Measurements from ENCODE around the gene TOPBP1. TPM values are rescaled to one million over a fixed set of nuclear protein-coding genes. Genes with fewer than 3 reads are reported as not detected.

Gene TOPBP1
- total and polyA plus RNA-seq, 2 donors (not counting 3 experiments of a cell fraction or from before 2014, with no cell fraction given) = 23.3 to 42.2 TPM

DNA sequence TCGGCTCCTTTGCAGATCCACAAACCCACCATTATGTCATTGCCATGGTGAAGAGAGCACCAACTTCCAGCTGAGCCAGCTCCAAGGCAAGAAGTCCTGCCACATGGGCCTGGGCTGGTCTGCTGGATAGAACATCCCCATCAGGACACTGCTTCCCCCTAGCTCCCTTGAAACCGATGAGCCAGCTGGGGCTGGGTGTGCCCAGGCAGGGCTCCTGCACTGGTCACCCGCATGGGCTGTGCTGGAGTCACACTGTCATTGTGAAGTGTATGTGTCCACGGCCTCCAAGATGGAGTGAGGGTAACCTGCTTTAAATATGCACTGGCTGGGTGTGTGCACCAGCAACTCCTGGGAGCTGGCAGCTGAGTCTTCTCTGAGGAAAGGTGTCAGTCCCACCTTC, 31.0 kb upstream of the TOPBP1 start:
- Histone ChIP-seq H3K9ac (replicated peaks; ENCODE audit: extremely low read depth, insufficient read depth, low read length) (no peak overlapping the region), H2AFZ (ENCODE audit: low read depth, low read length) (no peak overlapping the region), H3K9me3 (replicated peaks; ENCODE audit: control insufficient read depth, insufficient read depth, low read length) (no peaks in the 10 kb centered on the region), H3K4me1 (ENCODE audit: control insufficient read depth, extremely low read depth, insufficient read depth, low read length) (no peaks in the 10 kb centered on the region), H3K79me2 (ENCODE audit: control insufficient read depth, insufficient read depth, low read length) (no peaks in the 10 kb centered on the region), H3K36me3 (ENCODE audit: control insufficient read depth in 2 of 2, extremely low read depth in 1 of 2, insufficient read depth in 2 of 2, low read length in 2 of 2) (no peaks in the 10 kb centered on the region), H3K9me1 (replicated peaks; ENCODE audit: control insufficient read depth, extremely low read depth, insufficient read depth, low read length) (no peaks in the 10 kb centered on the region), H4K20me1 (replicated peaks; ENCODE audit: control insufficient read depth, extremely low read depth, insufficient read depth, low read length) (no peaks in the 10 kb centered on the region), H3K27ac (ENCODE audit: insufficient read depth, low read depth, low read length) (no peak overlapping the region), H3K4me3 (replicated peaks in 1 of 3; ENCODE audit: insufficient read depth in 1 of 3, low read depth in 1 of 3, low read length in 3 of 3) (no peak overlapping the region), H3K27me3 (ENCODE audit: control insufficient read depth in 2 of 2, insufficient read depth in 2 of 2, low read length in 2 of 2) (peaks cover under 1 to 5% of the 10 kb centered on the region in 2 experiments), H3K4me2 (ENCODE audit: insufficient read depth, low read length) (no peak overlapping the region)
- DNase-seq (ENCODE audit: low read depth, low spot score) (no peak), FAIRE-seq (no peak)
- no peak for TF ChIP-seq MYC (IDR thresholded peaks at IDR 0.05; ENCODE audit: low read depth, low read length)
- TF ChIP-seq EZH2 (IDR thresholded peaks at IDR 0.05; ENCODE audit: borderline replicate concordance, low read depth, low read length, severe bottlenecking) = no peak
- no peak for TF ChIP-seq CTCF (IDR thresholded peaks at IDR 0.05; ENCODE audit: extremely low read depth in 1 of 2, insufficient read depth in 1 of 2, low read depth in 1 of 2, low read length in 2 of 2)
- TF ChIP-seq FOS (IDR thresholded peaks at IDR 0.05; ENCODE audit: borderline replicate concordance, insufficient read depth, low read length) = no peak
- no peak for TF ChIP-seq JUN (IDR thresholded peaks at IDR 0.05; ENCODE audit: borderline replicate concordance, insufficient read depth, insufficient read length, low read depth)
- TF ChIP-seq MAX (IDR thresholded peaks at IDR 0.05; ENCODE audit: insufficient read depth, insufficient read length) = no peak
- no peak for TF ChIP-seq GATA2 (IDR thresholded peaks at IDR 0.05; ENCODE audit: insufficient read depth, insufficient read length, low read depth, low read length)
- no peak for TF ChIP-seq POLR2A (IDR thresholded peaks at IDR 0.05; ENCODE audit: low read depth, low read length)
- no peak for TF ChIP-seq POLR2AphosphoS5 (IDR thresholded peaks at IDR 0.05; ENCODE audit: insufficient read depth, low read depth, low read length)
- CTCF ChIA-PET = no interaction called here
- POLR2A ChIA-PET = no interaction called here
- dilution Hi-C loops (cut with MboI; ENCODE audit: extremely low pct_ligation_motif_present, low sequenced_read_pairs) = no loop called here
- no TSS peak for BruUV-seq (replicated peaks)
- intact Hi-C loops (cut with micrococcal nuclease) = no loop called here
